Muscle layer of duodenum (tissue), 2 donors: ENCODE measurements around the gene ST6GALNAC1.
A peak's percentile ranks its signal among the peaks of the same experiment; 100 is the strongest.

ENCODE experiments used
- H3K27ac ChIP-seq: one replicate; pipeline ENCODE4 v1.7.0; 2013; ENCODE audit warnings: mild to moderate bottlenecking, low read length
- H3K27me3 ChIP-seq: one replicate; pipeline ENCODE4 v1.7.0; 2013; ENCODE audit warnings: low read depth, mild to moderate bottlenecking, control low read depth, low read length
- H3K36me3 ChIP-seq, 2 donors: one replicate each; pipeline ENCODE4 v1.7.0; 2013; ENCODE audit warnings: low read length in 2 of 2, control low read depth in 1 of 2, mild to moderate bottlenecking in 1 of 2; ENCODE audit not compliant: insufficient read depth in 2 of 2, control insufficient read depth in 1 of 2
- H3K4me1 ChIP-seq, 2 donors: one replicate each; pipeline ENCODE4 v1.7.0; 2013; ENCODE audit warnings: low read length in 2 of 2, mild to moderate bottlenecking in 2 of 2, control low read depth in 1 of 2, moderate library complexity in 1 of 2; ENCODE audit not compliant: insufficient read depth in 2 of 2, control insufficient read depth in 1 of 2
- H3K4me3 ChIP-seq, 2 donors: one replicate each; pipeline ENCODE4 v1.7.0; 2013; ENCODE audit warnings: low read length in 2 of 2, low read depth in 1 of 2, mild to moderate bottlenecking in 1 of 2
- H3K9me3 ChIP-seq, 2 donors: one replicate each; pipeline ENCODE4 v1.7.0; 2013; ENCODE audit warnings: low read length in 2 of 2, control low read depth in 1 of 2, mild to moderate bottlenecking in 1 of 2; ENCODE audit not compliant: control insufficient read depth in 1 of 2
- donor health status: healthy.

The ST6GALNAC1 gene

GRCh38 chr17:76673729-76674128, 30.2 kb upstream of the ST6GALNAC1 start:
- Histone ChIP-seq H3K4me3 (no peak overlapping the region), H3K27me3 (no peaks in the 10 kb centered on the region), H3K36me3 (peaks cover 4 to 14% of the 10 kb centered on the region in 2 donors), H3K4me1 (peaks cover 0 to 14% of the 10 kb centered on the region in 2 donors), H3K27ac (no peak overlapping the region), H3K9me3 (no peaks in the 10 kb centered on the region)

- Histone ChIP-seq H3K27ac (no peak overlapping the region), H3K27me3 (no peaks in the 10 kb centered on the region), H3K9me3 (no peaks in the 10 kb centered on the region), H3K4me1 (peaks cover 0 to 14% of the 10 kb centered on the region in 2 donors), H3K4me3 (no peak overlapping the region), H3K36me3 (peaks cover 4 to 8% of the 10 kb centered on the region in 2 donors)
Measured at GRCh38 chr17:76672892-76673291, 29.3 kb upstream of the ST6GALNAC1 start.

- no peaks in the 10 kb centered on the region for H3K9me3 ChIP-seq
- peaks cover 3 to 4% of the 10 kb centered on the region in 2 donors for H3K36me3 ChIP-seq
- H3K27ac ChIP-seq: peak overlapping the region; percentile 95
- H3K27me3 ChIP-seq: no peaks in the 10 kb centered on the region
- peaks cover 0 to 14% of the 10 kb centered on the region in 2 donors for H3K4me1 ChIP-seq
- H3K4me3 ChIP-seq: peak overlapping the region; percentile 82 to 92
Measured at GRCh38 chr17:76672270-76672851, 28.8 kb upstream of the ST6GALNAC1 start.

- H3K36me3 ChIP-seq: peaks cover 0 to 4% of the 10 kb centered on the region in 2 donors
- peaks cover 0 to 14% of the 10 kb centered on the region in 2 donors for H3K4me1 ChIP-seq
- H3K27me3 ChIP-seq: no peaks in the 10 kb centered on the region
- peak overlapping the region; percentile 82 to 92 for H3K4me3 ChIP-seq
- H3K9me3 ChIP-seq: no peaks in the 10 kb centered on the region
- H3K27ac ChIP-seq: peak overlapping the region; percentile 95
Measured at GRCh38 chr17:76671912-76672262, 28.3 kb upstream of the ST6GALNAC1 start.

GRCh38 chr17:76671123-76671911, 27.8 kb upstream of the ST6GALNAC1 start:
- Histone ChIP-seq H3K9me3 (no peaks in the 10 kb centered on the region), H3K36me3 (peaks cover 0 to 4% of the 10 kb centered on the region in 2 donors), H3K4me3 (peak overlapping the region; percentile 82 to 92), H3K4me1 (peaks cover 0 to 14% of the 10 kb centered on the region in 2 donors), H3K27ac (peak overlapping the region; percentile 95), H3K27me3 (no peaks in the 10 kb centered on the region)

GRCh38 chr17:76670718-76671122, 27.2 kb upstream of the ST6GALNAC1 start:
- H3K36me3 ChIP-seq: no peaks in the 10 kb centered on the region
- peak overlapping the region in 1 of 2 donors; percentile 82 for H3K4me3 ChIP-seq
- H3K4me1 ChIP-seq: peaks cover 0 to 14% of the 10 kb centered on the region in 2 donors
- no peaks in the 10 kb centered on the region for H3K27me3 ChIP-seq
- H3K9me3 ChIP-seq: no peaks in the 10 kb centered on the region
- peak overlapping the region; percentile 80 for H3K27ac ChIP-seq

GRCh38 chr17:76670020-76670717, 26.6 kb upstream of the ST6GALNAC1 start:
- no peaks in the 10 kb centered on the region for H3K27me3 ChIP-seq
- no peak overlapping the region for H3K27ac ChIP-seq
- H3K36me3 ChIP-seq: no peaks in the 10 kb centered on the region
- H3K4me1 ChIP-seq: peaks cover 0 to 14% of the 10 kb centered on the region in 2 donors
- no peaks in the 10 kb centered on the region for H3K9me3 ChIP-seq
- H3K4me3 ChIP-seq: no peak overlapping the region

- no peak overlapping the region for H3K4me3 ChIP-seq
- no peaks in the 10 kb centered on the region for H3K36me3 ChIP-seq
- no peak overlapping the region for H3K27ac ChIP-seq
- H3K4me1 ChIP-seq: peaks cover 0 to 14% of the 10 kb centered on the region in 2 donors
- no peaks in the 10 kb centered on the region for H3K9me3 ChIP-seq
- no peaks in the 10 kb centered on the region for H3K27me3 ChIP-seq
Measured at GRCh38 chr17:76667786-76668453, 24.4 kb upstream of the ST6GALNAC1 start.

- Histone ChIP-seq H3K9me3 (no peaks in the 10 kb centered on the region), H3K27me3 (no peaks in the 10 kb centered on the region), H3K4me3 (no peak overlapping the region), H3K4me1 (peaks cover 0 to 11% of the 10 kb centered on the region in 2 donors), H3K36me3 (no peaks in the 10 kb centered on the region), H3K27ac (no peak overlapping the region)
Measured at GRCh38 chr17:76667491-76667755, 23.9 kb upstream of the ST6GALNAC1 start.

- Histone ChIP-seq H3K9me3 (no peaks in the 10 kb centered on the region), H3K27ac (no peak overlapping the region), H3K4me1 (peaks cover 0 to 6% of the 10 kb centered on the region in 2 donors), H3K27me3 (no peaks in the 10 kb centered on the region), H3K4me3 (no peak overlapping the region), H3K36me3 (no peaks in the 10 kb centered on the region)
Measured at GRCh38 chr17:76660656-76661042, 17.1 kb upstream of the ST6GALNAC1 start.
